Nephron progenitor cell (in vitro differentiated cells): ENCODE measurements around the gene ZSCAN5A.
"Not testable (repeated sequence)": the region's sequence is repeated elsewhere in the genome, so short reads cannot be mapped to it uniquely, and the experiment has no call there.

Experiments used
- DNase-seq: peaks from one replicate; pipeline ENCODE4 v3.0.0; 2021
- H3K27ac Mint-ChIP-seq: 2 replicates; pipeline ENCODE4 v1.8.0; 2021; ENCODE audit warnings: mild to moderate bottlenecking, moderate library complexity, mixed read lengths
- H3K27me3 Mint-ChIP-seq: 2 replicates; pipeline ENCODE4 v1.8.0; 2021; ENCODE audit warnings: mild to moderate bottlenecking, low read depth, mixed read lengths; ENCODE audit not compliant: poor library complexity
- H3K36me3 Mint-ChIP-seq: 2 replicates; pipeline ENCODE4 v1.8.0; 2021; ENCODE audit warnings: low read depth, mixed read lengths
- H3K4me1 Mint-ChIP-seq: 2 replicates; pipeline ENCODE4 v1.8.0; 2021; ENCODE audit warnings: mixed read lengths
- H3K4me3 Mint-ChIP-seq: 2 replicates; pipeline ENCODE4 v1.8.0; 2021; ENCODE audit warnings: mild to moderate bottlenecking, moderate library complexity, mixed read lengths
- H3K9me3 Mint-ChIP-seq: 2 replicates; pipeline ENCODE4 v1.8.0; 2021; ENCODE audit warnings: mild to moderate bottlenecking, moderate library complexity, mixed read lengths
- TF ChIP-seq, protein P1 (sequence below): fragments of 200-600 bp; sonication (generic); IDR thresholded peaks from 2 replicates; pipeline ENCODE4 v1.5.0; 2021; ENCODE audit warnings: antibody characterized with exemption

The ZSCAN5A gene

DNA sequence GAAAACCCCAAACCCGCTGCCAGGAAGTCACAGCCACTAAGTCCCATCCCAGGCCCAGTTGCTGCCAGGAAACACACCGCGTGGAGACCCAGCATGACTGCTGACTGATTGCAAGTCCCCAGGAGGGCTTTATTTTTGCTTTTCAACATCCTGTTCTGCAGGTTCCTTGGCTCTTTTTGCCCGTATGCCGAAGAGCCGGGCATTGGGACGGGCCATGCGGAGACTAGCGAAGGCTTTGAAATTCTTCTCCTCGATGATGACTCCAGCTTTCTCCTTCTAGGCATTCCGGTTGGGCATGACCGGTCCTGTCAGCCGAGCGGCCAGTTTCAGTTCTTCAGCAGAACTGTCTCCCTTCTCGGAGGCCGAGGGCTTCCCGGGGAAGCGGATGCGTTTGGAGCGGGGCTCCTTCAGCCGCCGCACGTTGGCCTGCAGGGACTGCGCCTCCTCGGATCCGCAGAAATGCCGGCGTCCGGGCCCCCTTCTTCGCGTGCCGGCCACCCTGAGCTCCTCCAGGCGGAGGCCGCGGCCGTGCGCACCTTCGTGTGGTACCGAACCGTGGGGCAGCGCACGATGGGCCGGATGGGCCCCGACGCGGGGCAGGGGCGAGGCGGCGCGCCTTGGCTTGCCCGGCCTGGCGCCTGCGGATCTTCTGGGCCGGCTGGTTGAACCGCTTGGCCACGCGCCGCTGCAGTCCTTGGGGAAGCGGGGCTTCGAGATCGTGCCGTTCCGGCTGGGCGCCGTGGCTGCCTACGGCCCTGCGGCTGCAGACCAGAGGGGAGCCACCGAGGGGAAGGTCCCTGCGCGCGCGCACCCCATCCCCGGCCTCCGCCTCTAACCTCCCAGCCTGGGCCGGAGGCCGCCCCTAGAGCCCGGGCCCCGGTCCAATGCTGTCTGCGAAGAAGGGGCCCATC lies 97.3 kb downstream of the ZSCAN5A start:
- peaks cover 58% of the 10 kb centered on the region for H3K9me3 Mint-ChIP-seq
- H3K4me1 Mint-ChIP-seq = no peaks in the 10 kb centered on the region
- peaks cover 26% of the 10 kb centered on the region for H3K36me3 Mint-ChIP-seq
- peak overlapping the region; percentile 23 for H3K4me3 Mint-ChIP-seq
- peak overlapping the region; percentile 25 for H3K27ac Mint-ChIP-seq
- H3K27me3 Mint-ChIP-seq = peaks cover 13% of the 10 kb centered on the region
- TF ChIP-seq, protein P1, sequence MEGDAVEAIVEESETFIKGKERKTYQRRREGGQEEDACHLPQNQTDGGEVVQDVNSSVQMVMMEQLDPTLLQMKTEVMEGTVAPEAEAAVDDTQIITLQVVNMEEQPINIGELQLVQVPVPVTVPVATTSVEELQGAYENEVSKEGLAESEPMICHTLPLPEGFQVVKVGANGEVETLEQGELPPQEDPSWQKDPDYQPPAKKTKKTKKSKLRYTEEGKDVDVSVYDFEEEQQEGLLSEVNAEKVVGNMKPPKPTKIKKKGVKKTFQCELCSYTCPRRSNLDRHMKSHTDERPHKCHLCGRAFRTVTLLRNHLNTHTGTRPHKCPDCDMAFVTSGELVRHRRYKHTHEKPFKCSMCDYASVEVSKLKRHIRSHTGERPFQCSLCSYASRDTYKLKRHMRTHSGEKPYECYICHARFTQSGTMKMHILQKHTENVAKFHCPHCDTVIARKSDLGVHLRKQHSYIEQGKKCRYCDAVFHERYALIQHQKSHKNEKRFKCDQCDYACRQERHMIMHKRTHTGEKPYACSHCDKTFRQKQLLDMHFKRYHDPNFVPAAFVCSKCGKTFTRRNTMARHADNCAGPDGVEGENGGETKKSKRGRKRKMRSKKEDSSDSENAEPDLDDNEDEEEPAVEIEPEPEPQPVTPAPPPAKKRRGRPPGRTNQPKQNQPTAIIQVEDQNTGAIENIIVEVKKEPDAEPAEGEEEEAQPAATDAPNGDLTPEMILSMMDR = no peak
- DNase-seq = peak; percentile 9

DNA sequence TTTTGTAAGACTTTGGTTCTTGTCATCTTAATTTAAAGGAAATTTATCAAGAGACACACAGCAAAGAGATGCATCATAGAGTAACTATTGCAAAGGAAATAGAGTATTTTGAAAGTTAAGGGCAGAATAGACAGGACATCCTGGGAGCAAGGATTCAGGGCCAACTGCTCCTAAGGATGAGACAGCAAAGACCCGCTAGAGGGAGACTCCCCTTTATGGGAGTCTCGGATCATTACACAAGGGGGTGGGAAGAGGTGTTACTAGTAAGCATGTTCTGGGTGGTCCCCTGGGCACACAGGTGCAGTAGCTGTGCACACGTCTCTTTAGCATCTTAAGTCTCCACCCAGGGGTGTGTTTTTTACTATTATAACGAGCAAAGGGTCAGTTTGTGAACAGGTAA lies 102.9 kb downstream of the ZSCAN5A start:
- Mint-ChIP-seq H3K36me3 (no peaks in the 10 kb centered on the region), H3K4me3 (no peak overlapping the region), H3K27me3 (peaks cover 12% of the 10 kb centered on the region), H3K4me1 (no peaks in the 10 kb centered on the region), H3K9me3 (peaks cover 80% of the 10 kb centered on the region), H3K27ac (no peak overlapping the region)
- TF ChIP-seq, protein P1 = no peak
- no peak for DNase-seq

DNA sequence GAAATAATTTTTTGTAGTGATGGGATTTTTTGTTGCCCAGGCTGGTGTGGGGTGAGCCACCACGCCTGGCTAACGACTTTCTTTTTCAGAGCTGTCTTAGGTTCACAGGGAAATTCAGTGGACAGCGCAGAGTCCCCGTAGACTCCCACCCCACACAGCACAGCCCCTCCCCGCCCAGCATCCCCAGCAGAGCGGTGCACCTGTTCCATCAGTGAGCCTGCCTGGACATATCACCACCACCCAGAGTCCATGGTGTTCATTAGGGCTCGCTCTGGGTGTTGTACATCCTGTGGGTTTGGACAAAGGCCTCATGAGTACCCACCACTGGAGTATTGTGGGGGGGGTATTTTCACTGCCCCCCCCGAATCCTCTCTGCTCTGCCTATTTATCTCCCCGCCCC lies 104.6 kb downstream of the ZSCAN5A start:
- Mint-ChIP-seq H3K9me3 (peaks cover 75% of the 10 kb centered on the region), H3K27me3 (peaks cover 14% of the 10 kb centered on the region)
- H3K4me3 Mint-ChIP-seq, DNase-seq, H3K36me3 Mint-ChIP-seq, H3K4me1 Mint-ChIP-seq, H3K27ac Mint-ChIP-seq: not testable (repeated sequence)

DNA sequence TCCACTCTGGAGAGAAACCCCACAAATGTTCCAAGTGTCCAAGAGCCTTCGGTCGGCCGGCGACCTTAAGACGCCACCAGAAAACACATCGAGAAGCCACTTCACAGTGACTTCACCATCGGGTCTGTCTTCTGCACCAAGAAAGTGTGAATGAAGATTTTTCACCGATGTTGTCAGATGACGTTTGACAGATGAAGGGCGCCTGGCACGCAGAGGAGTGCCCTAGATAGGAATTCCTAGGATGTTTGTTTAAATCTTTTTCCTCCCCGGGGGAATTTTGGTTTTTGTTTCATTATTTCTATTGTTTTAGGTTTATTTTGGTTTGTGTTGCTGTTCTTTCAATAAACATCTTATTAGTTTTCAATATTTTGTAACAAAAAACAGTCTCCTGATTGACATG lies 105.5 kb downstream of the ZSCAN5A start:
- TF ChIP-seq, protein P1 = no peak
- no peak overlapping the region for H3K27ac Mint-ChIP-seq
- H3K36me3 Mint-ChIP-seq = no peaks in the 10 kb centered on the region
- no peak for DNase-seq
- no peak overlapping the region for H3K4me3 Mint-ChIP-seq
- peaks cover 11% of the 10 kb centered on the region for H3K27me3 Mint-ChIP-seq
- no peaks in the 10 kb centered on the region for H3K4me1 Mint-ChIP-seq
- H3K9me3 Mint-ChIP-seq = peaks cover 66% of the 10 kb centered on the region

DNA sequence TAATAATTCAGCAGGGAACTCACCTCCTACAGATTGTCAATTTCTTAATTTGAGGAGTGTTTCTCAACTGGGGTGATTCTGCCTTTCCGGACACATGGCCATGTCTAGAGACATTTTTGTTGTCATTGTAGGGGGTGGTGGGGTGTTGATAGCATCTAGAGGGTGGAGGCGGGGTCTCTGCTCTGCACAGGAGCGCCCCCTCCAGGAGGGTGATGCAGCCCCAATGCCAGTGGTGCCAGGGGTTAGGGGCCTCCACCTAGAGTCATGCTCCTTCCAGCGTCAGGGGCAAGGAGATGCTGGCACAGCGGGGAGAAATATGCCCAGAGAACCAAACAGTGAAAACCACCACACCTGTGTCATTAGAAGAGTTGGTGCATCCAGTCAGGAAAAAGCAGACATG lies 107.1 kb downstream of the ZSCAN5A start:
- Mint-ChIP-seq H3K9me3 (peaks cover 59% of the 10 kb centered on the region), H3K27me3 (peaks cover 20% of the 10 kb centered on the region)
- DNase-seq, H3K4me3 Mint-ChIP-seq, H3K4me1 Mint-ChIP-seq, H3K36me3 Mint-ChIP-seq, H3K27ac Mint-ChIP-seq: not testable (repeated sequence)

DNA sequence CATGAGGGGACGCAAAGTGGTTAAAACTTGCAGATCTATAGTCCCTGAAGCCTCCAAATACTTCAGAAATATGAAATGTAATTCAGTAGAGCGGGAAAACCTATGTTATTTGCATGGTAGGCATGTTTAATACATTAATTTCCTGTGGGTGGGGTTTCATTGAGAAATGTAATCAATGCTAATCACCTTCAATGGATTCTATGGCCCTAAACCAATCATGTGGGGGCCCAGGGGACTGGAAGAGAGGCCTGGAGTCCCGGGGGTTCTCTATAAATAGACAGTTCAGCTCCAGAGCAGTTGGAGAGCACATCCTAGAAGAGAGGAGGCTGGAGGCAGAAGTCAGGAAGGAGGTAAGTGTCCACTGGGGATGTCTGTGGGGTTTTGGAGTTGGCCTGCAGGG lies 112.7 kb downstream of the ZSCAN5A start, which contains the start of gene ZSCAN5C:
TSS of gene ZSCAN5C (plus strand) at position 301 of the 400 bp plus-strand sequence. CDS start 3,641 bp downstream, outside the sequence.
- H3K27ac Mint-ChIP-seq = no peak within 1 kb of the TSS
- H3K4me3 Mint-ChIP-seq = no peak within 1 kb of the TSS
- TF ChIP-seq, protein P1 = no peak
- no peak for DNase-seq
- peaks cover 15% of the 10 kb centered on the region for H3K27me3 Mint-ChIP-seq
- no peaks in the 10 kb centered on the region for H3K4me1 Mint-ChIP-seq
- H3K9me3 Mint-ChIP-seq = peaks cover 51% of the 10 kb centered on the region
- H3K36me3 Mint-ChIP-seq = no peaks in the 10 kb centered on the region

DNA sequence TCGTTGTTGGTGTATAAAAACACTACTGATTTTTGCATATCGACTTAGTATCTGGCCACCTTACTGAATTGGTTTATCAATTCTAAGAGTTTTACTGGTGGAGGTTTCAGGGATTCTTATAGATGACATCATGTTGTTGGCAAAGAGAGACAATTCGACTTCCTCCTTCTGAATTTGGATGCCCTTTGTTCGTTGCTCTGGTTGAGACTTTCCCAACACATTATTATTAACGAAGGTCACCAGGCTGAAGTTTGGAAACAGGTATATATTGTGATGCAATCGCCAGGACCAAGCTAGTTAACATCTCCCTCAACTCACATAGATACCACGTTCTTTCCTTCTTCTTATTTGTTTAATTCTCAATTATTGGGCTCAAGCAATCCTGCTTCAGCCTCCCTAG lies 115.0 kb downstream of the ZSCAN5A start:
- DNase-seq = no peak
- Mint-ChIP-seq H3K36me3 (no peaks in the 10 kb centered on the region), H3K4me1 (no peaks in the 10 kb centered on the region), H3K27ac (no peak overlapping the region), H3K27me3 (peaks cover 10% of the 10 kb centered on the region), H3K4me3 (no peak overlapping the region), H3K9me3 (peaks cover 46% of the 10 kb centered on the region)
- TF ChIP-seq, protein P1 = no peak

DNA sequence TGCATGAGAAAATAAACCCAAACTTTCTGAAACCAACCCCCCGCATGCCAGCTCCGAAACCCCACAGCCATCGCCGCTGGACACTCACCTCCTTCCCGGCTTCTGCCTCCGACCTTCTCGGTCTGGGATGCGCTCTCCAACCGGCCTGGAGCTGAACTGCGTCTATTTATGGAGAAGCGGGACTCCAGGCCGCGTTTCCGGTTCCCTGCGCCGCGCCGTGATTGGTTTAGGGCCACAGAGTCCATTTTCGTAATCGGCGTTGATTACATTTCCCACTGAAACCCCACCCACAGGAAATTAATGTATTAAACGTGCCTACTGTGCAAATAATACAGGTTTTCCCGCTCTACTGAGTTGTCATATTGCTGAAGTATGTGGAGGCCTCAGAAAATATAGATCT lies 117.0 kb downstream of the ZSCAN5A start, which contains the start of gene ZSCAN5B:
TSS of gene ZSCAN5B (minus strand) at position 138 of the 400 bp plus-strand sequence. CDS start 4,731 bp downstream, outside the sequence.
- H3K4me3 Mint-ChIP-seq, H3K27ac Mint-ChIP-seq, H3K36me3 Mint-ChIP-seq, DNase-seq, H3K27me3 Mint-ChIP-seq, H3K4me1 Mint-ChIP-seq: not testable (repeated sequence)
- H3K9me3 Mint-ChIP-seq = peaks cover 56% of the 10 kb centered on the region
